H9 (cell line): ENCODE measurements around the gene CCDC149. TPM values are rescaled to one million over a fixed set of nuclear protein-coding genes. Genes with fewer than 3 reads are reported as not detected.

Source experiments
- DNase-seq: peaks from one replicate; pipeline ENCODE4 v3.0.0-alpha.2; 2017
- H2AFZ ChIP-seq: one replicate; pipeline ENCODE4 v1.6.1; 2013; ENCODE audit warnings: mild to moderate bottlenecking, low read length, control low read depth, moderate library complexity
- H2AK5ac ChIP-seq: 2 replicates; pipeline ENCODE4 v1.6.1; 2013; ENCODE audit warnings: low read length, control low read depth, mixed read lengths; ENCODE audit not compliant: insufficient read length
- H2BK120ac ChIP-seq: one replicate; pipeline ENCODE4 v1.6.1; 2013; ENCODE audit warnings: low read depth, mild to moderate bottlenecking, low read length, control low read depth, inconsistent platforms; ENCODE audit not compliant: poor library complexity, severe bottlenecking
- H2BK12ac ChIP-seq: 2 replicates; pipeline ENCODE4 v1.6.1; 2013; ENCODE audit warnings: low read length, control low read depth, mixed read lengths, low read depth; ENCODE audit not compliant: insufficient read length
- H2BK15ac ChIP-seq: 2 replicates; pipeline ENCODE4 v1.6.1; 2013; ENCODE audit warnings: low read depth, low read length, control low read depth
- H2BK20ac ChIP-seq: one replicate; pipeline ENCODE4 v1.6.1; 2013; ENCODE audit warnings: low read depth, mild to moderate bottlenecking, low read length, control low read depth, inconsistent platforms; ENCODE audit not compliant: poor library complexity, severe bottlenecking
- H2BK5ac ChIP-seq: 2 replicates; pipeline ENCODE4 v1.6.1; 2013; ENCODE audit warnings: low read length, control low read depth, mixed read lengths; ENCODE audit not compliant: insufficient read length
- H3K14ac ChIP-seq: 2 replicates; pipeline ENCODE4 v1.6.1; 2013; ENCODE audit warnings: low read length, control low read depth; ENCODE audit not compliant: insufficient read depth
- H3K18ac ChIP-seq: 2 replicates; pipeline ENCODE4 v1.6.1; 2013; ENCODE audit warnings: low read depth, mild to moderate bottlenecking, mixed read lengths, low read length, control low read depth; ENCODE audit not compliant: insufficient read length
- H3K23ac ChIP-seq: 2 replicates; pipeline ENCODE4 v1.6.1; 2013; ENCODE audit warnings: low read length, control low read depth, mixed read lengths, low read depth; ENCODE audit not compliant: insufficient read length
- H3K23me2 ChIP-seq: 2 replicates; pipeline ENCODE4 v1.6.1; 2013; ENCODE audit warnings: low read depth, mild to moderate bottlenecking, mixed read lengths, low read length, control low read depth; ENCODE audit not compliant: insufficient read length, poor library complexity, severe bottlenecking
- H3K27ac ChIP-seq: 2 replicates; pipeline ENCODE4 v1.5.1; 2013; ENCODE audit warnings: low read length, control low read depth, mixed read lengths, low read depth; ENCODE audit not compliant: insufficient read length
- H3K27me3 ChIP-seq: 2 replicates; pipeline ENCODE4 v1.6.1; 2013; ENCODE audit warnings: low read length, control low read depth, inconsistent platforms; ENCODE audit not compliant: insufficient read depth
- H3K4ac ChIP-seq: 2 replicates; pipeline ENCODE4 v1.6.1; 2013; ENCODE audit warnings: low read depth, mild to moderate bottlenecking, control low read depth, inconsistent platforms, low read length, moderate library complexity
- H3K4me1 ChIP-seq: 2 replicates; pipeline ENCODE4 v1.6.1; 2013; ENCODE audit warnings: low read length, control low read depth, inconsistent platforms; ENCODE audit not compliant: insufficient read depth
- H3K4me2 ChIP-seq: 2 replicates; pipeline ENCODE4 v1.6.1; 2013; ENCODE audit warnings: low read length, control low read depth, mixed read lengths; ENCODE audit not compliant: insufficient read length, insufficient read depth
- H3K56ac ChIP-seq: 2 replicates; pipeline ENCODE4 v1.6.1; 2013; ENCODE audit warnings: low read depth, mild to moderate bottlenecking, mixed read lengths, low read length, control low read depth; ENCODE audit not compliant: insufficient read length
- H3K79me1 ChIP-seq: 2 replicates; pipeline ENCODE4 v1.6.1; 2013; ENCODE audit warnings: low read depth, mild to moderate bottlenecking, moderate library complexity, low read length, control low read depth, inconsistent platforms; ENCODE audit not compliant: insufficient read depth, poor library complexity, severe bottlenecking
- H3K79me2 ChIP-seq: 2 replicates; pipeline ENCODE4 v1.6.1; 2013; ENCODE audit warnings: low read length, control low read depth, inconsistent platforms; ENCODE audit not compliant: insufficient read depth
- H3K9ac ChIP-seq: 2 replicates; pipeline ENCODE4 v1.6.1; 2013; ENCODE audit warnings: low read length, control low read depth, mixed read lengths; ENCODE audit not compliant: insufficient read length; ENCODE audit errors: extremely low read depth
- H3K9me3 ChIP-seq: one replicate; pipeline ENCODE4 v1.6.1; 2013; ENCODE audit warnings: low read depth, low read length, inconsistent platforms; ENCODE audit not compliant: control insufficient read depth
- H3T11ph ChIP-seq: one replicate; pipeline ENCODE4 v1.6.1; 2013; ENCODE audit warnings: mild to moderate bottlenecking, low read length, control low read depth, inconsistent platforms
- H4K20me1 ChIP-seq: one replicate; pipeline ENCODE4 v1.6.1; 2013; ENCODE audit not compliant: control insufficient read depth, insufficient read length, insufficient read depth
- H4K5ac ChIP-seq: 2 replicates; pipeline ENCODE4 v1.6.1; 2013; ENCODE audit warnings: low read depth, mild to moderate bottlenecking, mixed read lengths, low read length, control low read depth; ENCODE audit not compliant: insufficient read length
- H4K8ac ChIP-seq: replicated peaks from 2 replicates; pipeline ENCODE4 v1.6.1; 2013; ENCODE audit warnings: low read length, control low read depth, mixed read lengths, low read depth; ENCODE audit not compliant: insufficient read length
- H4K91ac ChIP-seq: 2 replicates; pipeline ENCODE4 v1.6.1; 2013; ENCODE audit warnings: low read depth, mild to moderate bottlenecking, moderate library complexity, mixed read lengths, low read length, control low read depth; ENCODE audit not compliant: insufficient read length
- H3K27ac Mint-ChIP-seq, 3 experiments: 2 replicates in 2 of 3; 3 replicates in 1 of 3; pipeline ENCODE4 v1.8.0; 2020 to 2021; ENCODE audit warnings: mixed read lengths in 3 of 3, mild to moderate bottlenecking in 1 of 3, moderate library complexity in 1 of 3
- H3K27me3 Mint-ChIP-seq: 2 replicates; pipeline ENCODE4 v1.8.0; 2021; ENCODE audit warnings: low read depth, mild to moderate bottlenecking, moderate library complexity, mixed read lengths
- H3K36me3 Mint-ChIP-seq, 3 experiments: 2 replicates in 2 of 3; 3 replicates in 1 of 3; pipeline ENCODE4 v1.8.0; 2020 to 2021; ENCODE audit warnings: low read depth in 3 of 3, mixed read lengths in 3 of 3; ENCODE audit not compliant: insufficient read depth in 1 of 3
- H3K4me1 Mint-ChIP-seq, 2 experiments: 2 replicates each; pipeline ENCODE4 v1.8.0; 2020; ENCODE audit warnings: mixed read lengths in 2 of 2
- H3K4me3 Mint-ChIP-seq, 2 experiments: 2 replicates in 1 of 2; 3 replicates in 1 of 2; pipeline ENCODE4 v1.8.0; 2020 to 2021; ENCODE audit warnings: mild to moderate bottlenecking in 2 of 2, mixed read lengths in 2 of 2, moderate library complexity in 1 of 2
- H3K9me3 Mint-ChIP-seq, 2 experiments: 2 replicates in 1 of 2; 3 replicates in 1 of 2; pipeline ENCODE4 v1.8.0; 2020; ENCODE audit warnings: mild to moderate bottlenecking in 2 of 2, mixed read lengths in 2 of 2, moderate library complexity in 1 of 2
- WGBS: extraction: QIAGEN DNeasy Blood & Tissue Kit; methylation state at CpG from one replicate; pipeline ENCODE4 v1.1.7; 2013; ENCODE audit warnings: missing lambda C conversion rate, low lambda C conversion rate, mixed read lengths; ENCODE audit not compliant: insufficient read length; ENCODE audit errors: extremely low coverage; 5-methylcytosine and 5-hydroxymethylcytosine counted together
- total RNA-seq: library from RNA; stranded (reverse); gene quantifications from 2 replicates; pipeline ENCODE4 v1.2.1, GENCODE V29; 2021
- TF ChIP-seq, protein P1 (sequence below): fragments of 200-600 bp; sonication (generic); conservative IDR thresholded peaks from 3 replicates; pipeline ENCODE4 v1.8.0; 2021; ENCODE audit warnings: antibody characterized with exemption, mild to moderate bottlenecking

The CCDC149 gene
- total RNA-seq, 1 experiment from 2014 or later: 4.5 TPM

DNA sequence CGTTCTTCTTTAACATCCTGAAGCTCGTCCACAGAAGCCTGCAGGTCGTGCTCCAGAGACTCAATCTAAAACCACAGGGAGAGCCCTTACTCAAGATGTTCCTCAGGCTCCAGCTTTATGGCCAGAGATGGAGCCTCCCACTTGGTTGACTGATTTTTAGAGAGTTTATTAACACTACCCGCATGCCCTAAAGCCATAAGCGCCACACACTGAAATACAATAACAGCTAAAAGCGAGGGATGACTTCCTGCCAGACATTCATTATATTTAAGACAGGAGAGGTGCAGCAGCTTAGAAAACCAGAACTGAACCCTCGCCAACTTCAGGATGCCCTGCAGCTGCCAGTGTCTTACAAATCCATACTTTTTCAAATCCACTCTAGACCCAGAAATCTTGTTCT is 75.5 kb downstream of the CCDC149 start:
- Histone ChIP-seq H3K14ac (no peak overlapping the region), H3K4me2 (no peak overlapping the region), H3K9ac (no peak overlapping the region), H3K23ac (no peak overlapping the region), H3K9me3 (no peaks in the 10 kb centered on the region), H2BK15ac (no peak overlapping the region), H2BK20ac (no peak overlapping the region), H2BK5ac (no peak overlapping the region), H3K23me2 (no peaks in the 10 kb centered on the region), H3K4me1 (no peaks in the 10 kb centered on the region), H2AK5ac (no peak overlapping the region), H3K4ac (no peak overlapping the region), H4K5ac (no peak overlapping the region), H4K8ac (no peak overlapping the region), H2AFZ (no peak overlapping the region), H3K18ac (no peak overlapping the region), H2BK12ac (no peak overlapping the region), H3T11ph (no peak overlapping the region), H3K27me3 (no peaks in the 10 kb centered on the region), H3K79me2 (no peaks in the 10 kb centered on the region), H4K20me1 (no peaks in the 10 kb centered on the region), H3K56ac (no peak overlapping the region), H3K79me1 (no peaks in the 10 kb centered on the region), H3K27ac (no peak overlapping the region), H2BK120ac (no peak overlapping the region), H4K91ac (no peak overlapping the region)
- H3K9me3 Mint-ChIP-seq: no peaks in the 10 kb centered on the region
- no peak for DNase-seq
- no peak overlapping the region for H3K27ac Mint-ChIP-seq
- no peak overlapping the region for H3K4me3 Mint-ChIP-seq
- WGBS: no CpG with 5 or more reads among the region's 7 CpGs
- H3K36me3 Mint-ChIP-seq: no peaks in the 10 kb centered on the region
- TF ChIP-seq, protein P1, sequence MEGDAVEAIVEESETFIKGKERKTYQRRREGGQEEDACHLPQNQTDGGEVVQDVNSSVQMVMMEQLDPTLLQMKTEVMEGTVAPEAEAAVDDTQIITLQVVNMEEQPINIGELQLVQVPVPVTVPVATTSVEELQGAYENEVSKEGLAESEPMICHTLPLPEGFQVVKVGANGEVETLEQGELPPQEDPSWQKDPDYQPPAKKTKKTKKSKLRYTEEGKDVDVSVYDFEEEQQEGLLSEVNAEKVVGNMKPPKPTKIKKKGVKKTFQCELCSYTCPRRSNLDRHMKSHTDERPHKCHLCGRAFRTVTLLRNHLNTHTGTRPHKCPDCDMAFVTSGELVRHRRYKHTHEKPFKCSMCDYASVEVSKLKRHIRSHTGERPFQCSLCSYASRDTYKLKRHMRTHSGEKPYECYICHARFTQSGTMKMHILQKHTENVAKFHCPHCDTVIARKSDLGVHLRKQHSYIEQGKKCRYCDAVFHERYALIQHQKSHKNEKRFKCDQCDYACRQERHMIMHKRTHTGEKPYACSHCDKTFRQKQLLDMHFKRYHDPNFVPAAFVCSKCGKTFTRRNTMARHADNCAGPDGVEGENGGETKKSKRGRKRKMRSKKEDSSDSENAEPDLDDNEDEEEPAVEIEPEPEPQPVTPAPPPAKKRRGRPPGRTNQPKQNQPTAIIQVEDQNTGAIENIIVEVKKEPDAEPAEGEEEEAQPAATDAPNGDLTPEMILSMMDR: no peak
- no peaks in the 10 kb centered on the region for H3K27me3 Mint-ChIP-seq
- no peaks in the 10 kb centered on the region for H3K4me1 Mint-ChIP-seq
